ENCODE measurements around the gene KAT6B.

GRCh38 chr10:75020168-75020567 lies 193.8 kb downstream of the KAT6B start:
- TF ChIP-seq CTCF (IDR thresholded peaks at IDR 0.05) (no peak), EZH2 (IDR thresholded peaks at IDR 0.05; ENCODE audit: borderline replicate concordance, insufficient read depth, low read depth, low read length, poor library complexity, severe bottlenecking) (no peak)
